NCI-H460 (cell line): Measurements from ENCODE around the gene CHL1. TPM values are rescaled to one million over a fixed set of nuclear protein-coding genes. Genes with fewer than 3 reads are reported as not detected.

Experiments
- DNase-seq: peaks from one replicate; pipeline ENCODE4 v3.0.0-alpha.2; 2016; ENCODE audit warnings: low read depth; ENCODE audit errors: extremely low read depth
- polyA plus RNA-seq: library from polyadenylated mRNA; depleted of rRNA; stranded (reverse); fragments of >200 nt; gene quantifications from 2 replicates; pipeline ENCODE4 v1.2.3, GENCODE V29; 2014; cell fraction: nucleus; rRNA removed
- total RNA-seq: library from RNA; depleted of rRNA; stranded (reverse); fragments of >200 nt; shearing (Covaris generic); gene quantifications from 2 replicates; pipeline ENCODE4 v1.2.3, GENCODE V29; 2014; rRNA removed

CHL1 gene
- 110 and 114 TPM in 2 replicates for total RNA-seq
- polyA plus RNA-seq, result 30.2 and 31.5 TPM in 2 replicates

GRCh38 chr3:196311-197148 lies at the start of gene CHL1:
CHL1 (plus strand) TSS chr3:196763; CDS start chr3:319777, 123,014 bp downstream.
- DNase-seq, result peak; percentile 39

- no peak for DNase-seq
Measured at GRCh38 chr3:151614-152189, 44.9 kb upstream of the CHL1 start.

- no peak for DNase-seq
Measured at GRCh38 chr3:159974-160373, 36.6 kb upstream of the CHL1 start.

GRCh38 chr3:166071-166470 lies 30.5 kb upstream of the CHL1 start:
- DNase-seq, result no peak

- no peak for DNase-seq
Measured at GRCh38 chr3:166799-167198, 29.8 kb upstream of the CHL1 start.

- no peak for DNase-seq
Measured at GRCh38 chr3:173886-174285, 22.7 kb upstream of the CHL1 start.

- no peak for DNase-seq
Measured at GRCh38 chr3:184976-185375, 11.6 kb upstream of the CHL1 start.

GRCh38 chr3:192215-192929 lies 4.2 kb upstream of the CHL1 start:
- DNase-seq, result no peak

- no peak for DNase-seq
Measured at GRCh38 chr3:194001-194400, 2.6 kb upstream of the CHL1 start.

- DNase-seq, result no peak
Measured at GRCh38 chr3:194421-194820, 2.1 kb upstream of the CHL1 start.

- DNase-seq, result no peak
Measured at GRCh38 chr3:195666-196065, 897 bp upstream of the CHL1 start.

GRCh38 chr3:197149-197827 lies 725 bp downstream of the CHL1 start:
- no peak for DNase-seq

GRCh38 chr3:197828-198491 lies 1.4 kb downstream of the CHL1 start:
- no peak for DNase-seq

- DNase-seq, result no peak
Measured at GRCh38 chr3:199835-200234, 3.3 kb downstream of the CHL1 start.

- DNase-seq, result no peak
Measured at GRCh38 chr3:200758-201325, 4.3 kb downstream of the CHL1 start.

GRCh38 chr3:204102-204501 lies 7.5 kb downstream of the CHL1 start:
- DNase-seq, result no peak

- no peak for DNase-seq
Measured at GRCh38 chr3:207973-208372, 11.4 kb downstream of the CHL1 start.

- no peak for DNase-seq
Measured at GRCh38 chr3:210669-211068, 14.1 kb downstream of the CHL1 start.

GRCh38 chr3:212432-212831 lies 15.9 kb downstream of the CHL1 start:
- no peak for DNase-seq
